HG02840 (cell line): ENCODE data around the gene YARS1.

Experiments
- ATAC-seq: cut with Tn5 transposase; IDR thresholded peaks from one replicate; pipeline ENCODE4 v1.9.1; 2021; ENCODE audit warnings: mild to moderate bottlenecking, moderate library complexity, moderate number of reproducible peaks; ENCODE audit not compliant: unreplicated experiment, low FRiP score

Gene YARS1

DNA sequence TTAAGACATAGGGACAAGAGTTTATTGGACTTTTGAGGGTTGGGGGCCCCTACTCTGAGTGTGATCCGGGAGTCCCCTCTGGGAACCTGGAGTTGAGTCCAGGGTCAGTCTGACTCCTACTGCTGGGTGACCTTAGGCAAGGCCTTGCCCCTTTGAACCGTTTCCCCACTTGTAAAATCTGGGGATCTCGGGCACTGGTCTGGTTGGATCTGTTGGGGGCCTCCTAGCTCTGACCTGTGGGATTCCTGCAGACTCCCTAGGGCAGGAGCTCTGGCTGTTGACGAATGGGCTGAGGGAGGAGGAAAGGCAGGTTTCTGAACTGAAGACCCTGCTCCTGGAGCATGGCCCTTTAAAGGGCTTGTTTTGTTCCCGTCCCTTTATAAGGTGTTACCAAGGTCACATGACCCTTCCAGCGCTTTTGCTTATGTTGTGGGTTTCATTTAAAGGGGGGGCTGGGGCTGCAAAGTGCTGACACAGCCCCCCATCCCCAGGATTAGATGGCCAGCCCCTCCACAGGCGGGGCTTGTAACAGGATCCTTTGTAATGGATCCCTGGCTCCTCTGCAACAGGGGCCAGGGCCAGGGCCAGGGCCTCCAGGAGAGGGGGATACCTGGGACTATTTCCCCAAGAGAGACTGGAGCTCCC, 50.7 kb downstream of the YARS1 start:
- ATAC-seq: no peak

DNA sequence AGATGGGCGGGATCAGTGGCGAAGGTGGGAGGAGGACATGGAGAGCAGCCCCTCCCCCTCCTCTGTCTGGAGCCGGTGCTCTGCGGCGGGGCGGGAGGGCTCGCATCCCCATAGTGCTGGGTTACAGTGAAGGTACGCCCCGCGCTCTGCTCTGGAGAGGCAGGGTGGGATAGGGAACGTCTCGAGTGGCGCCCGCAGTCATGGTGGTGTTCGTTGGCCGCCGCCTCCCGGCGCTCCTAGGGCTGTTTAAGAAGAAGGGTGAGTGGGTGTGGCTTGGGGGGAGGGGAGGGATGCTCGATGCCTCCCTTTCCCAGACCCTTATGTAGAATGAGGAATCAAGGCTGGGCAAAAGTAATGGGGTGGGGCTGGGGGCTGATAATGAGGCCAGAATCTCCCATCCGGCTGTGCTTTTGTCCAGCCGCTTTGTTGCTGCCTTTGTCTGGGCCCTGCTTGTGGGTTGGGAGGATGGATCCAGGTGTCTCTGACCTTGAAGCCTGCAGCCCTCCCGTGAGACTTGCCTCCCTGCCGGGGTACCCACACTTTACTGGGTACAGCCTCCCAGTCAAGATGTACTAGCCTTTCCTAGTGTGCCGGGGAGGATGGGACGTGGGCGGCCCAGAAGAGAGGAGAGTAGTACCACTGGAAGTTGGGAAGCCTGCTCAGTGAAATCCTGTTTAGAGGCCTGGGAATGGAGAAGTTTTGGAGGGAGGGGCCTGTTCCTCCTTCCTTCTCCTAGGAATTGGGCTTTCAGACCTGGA, 51.4 kb downstream of the YARS1 start:
- no peak for ATAC-seq

GRCh38 chr1:32764826-32765569, 52.2 kb downstream of the YARS1 start:
- ATAC-seq: no peak

DNA sequence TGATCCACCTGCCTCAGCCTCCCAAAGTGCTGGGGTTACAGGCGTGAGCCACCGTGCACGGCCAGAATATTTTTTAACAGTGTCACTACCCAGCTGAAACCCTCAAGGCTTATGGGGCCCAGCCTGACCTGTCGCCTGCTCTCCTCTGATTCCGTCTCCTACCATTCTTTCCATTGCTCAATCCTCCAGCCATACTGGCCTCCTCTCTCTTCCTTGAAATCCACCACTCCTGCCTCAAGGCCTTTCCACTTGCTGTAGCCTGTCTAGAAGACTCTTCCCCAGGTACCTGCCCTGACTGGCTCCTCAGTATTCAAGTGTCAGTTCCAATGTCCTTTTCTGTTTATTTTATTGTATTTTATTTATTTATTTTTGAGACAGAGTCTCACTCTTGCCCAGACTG, 53.9 kb downstream of the YARS1 start:
- ATAC-seq: no peak

GRCh38 chr1:32761936-32762335, 55.2 kb downstream of the YARS1 start:
- ATAC-seq: no peak

DNA sequence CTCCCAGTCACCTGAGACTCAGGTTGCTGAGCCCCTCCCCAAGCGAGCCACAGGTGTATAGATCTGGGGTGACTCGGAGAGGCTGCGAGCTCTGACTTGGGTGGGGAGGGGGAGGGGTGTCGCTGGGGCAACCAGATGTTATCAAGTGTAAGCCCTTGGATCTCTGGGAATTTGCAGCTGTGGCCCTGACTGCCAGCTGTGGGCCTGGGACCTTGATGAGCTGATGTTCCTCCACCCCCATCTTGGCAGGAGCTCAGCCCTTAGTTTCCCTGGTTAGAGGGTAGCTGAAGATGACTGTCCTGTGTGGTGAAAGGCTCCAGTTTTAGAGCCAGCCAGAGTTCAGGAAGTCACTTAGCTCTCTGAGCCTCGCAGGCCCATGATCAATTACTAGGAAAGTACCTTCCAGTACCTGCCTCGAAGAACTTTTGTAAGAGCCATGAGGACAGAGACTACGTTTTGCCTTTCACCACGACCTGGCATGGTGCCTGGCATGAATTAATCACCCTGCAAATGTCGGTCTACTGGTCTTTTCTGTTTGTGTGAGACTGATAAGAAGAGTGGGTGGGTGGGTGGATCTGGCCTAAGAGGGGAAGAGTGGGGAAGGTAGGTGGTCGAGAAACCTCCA, 55.8 kb downstream of the YARS1 start:
- no peak for ATAC-seq

- no peak for ATAC-seq
Observed at GRCh38 chr1:32759997-32760623, 57.0 kb downstream of the YARS1 start.

DNA sequence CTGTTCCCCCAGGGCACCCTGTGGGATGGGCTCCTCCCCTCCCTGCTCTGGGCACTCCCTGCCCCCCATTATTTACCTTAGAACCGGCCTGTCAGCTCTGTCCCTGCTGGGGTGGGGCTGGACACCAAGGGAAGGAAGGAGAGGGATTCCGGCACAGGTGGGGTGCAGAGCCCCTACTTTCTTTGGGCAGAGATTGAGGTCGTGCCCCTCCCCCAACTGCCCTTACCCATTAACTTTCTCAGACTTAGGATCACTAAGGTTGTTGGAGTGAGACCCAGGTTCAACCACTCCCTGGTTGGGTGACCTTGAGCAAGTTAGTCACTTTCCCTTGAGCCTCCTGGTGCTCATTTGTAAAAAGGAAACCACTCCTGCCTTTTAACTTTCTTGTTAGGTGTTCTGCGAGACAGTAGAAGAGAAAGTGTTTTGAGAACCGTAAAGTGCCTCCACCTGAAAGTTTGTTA, 57.6 kb downstream of the YARS1 start:
- ATAC-seq: no peak

- ATAC-seq: no peak
Observed at GRCh38 chr1:32758795-32759430, 58.2 kb downstream of the YARS1 start.

GRCh38 chr1:32758177-32758794, 58.9 kb downstream of the YARS1 start:
- ATAC-seq: no peak

- ATAC-seq: no peak
Observed at GRCh38 chr1:32757213-32757895, 59.8 kb downstream of the YARS1 start.

DNA sequence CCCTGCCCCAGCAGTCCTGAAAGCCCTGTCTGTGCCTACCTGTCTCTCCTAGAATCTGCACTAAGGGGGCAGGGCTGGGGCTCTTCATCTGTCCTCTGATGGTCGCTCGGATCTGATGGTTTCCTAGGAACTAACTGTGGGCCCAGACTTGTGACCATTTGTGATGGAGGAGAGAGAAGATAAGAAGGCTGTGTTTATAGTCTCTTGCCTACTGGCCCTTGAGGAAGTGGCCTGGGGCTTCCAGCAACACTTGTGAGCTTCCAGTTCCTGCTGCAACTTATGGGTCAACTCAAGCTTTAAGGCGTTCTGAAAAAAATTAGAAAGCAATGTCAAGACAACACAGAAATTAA, 61.4 kb downstream of the YARS1 start:
- no peak for ATAC-seq

DNA sequence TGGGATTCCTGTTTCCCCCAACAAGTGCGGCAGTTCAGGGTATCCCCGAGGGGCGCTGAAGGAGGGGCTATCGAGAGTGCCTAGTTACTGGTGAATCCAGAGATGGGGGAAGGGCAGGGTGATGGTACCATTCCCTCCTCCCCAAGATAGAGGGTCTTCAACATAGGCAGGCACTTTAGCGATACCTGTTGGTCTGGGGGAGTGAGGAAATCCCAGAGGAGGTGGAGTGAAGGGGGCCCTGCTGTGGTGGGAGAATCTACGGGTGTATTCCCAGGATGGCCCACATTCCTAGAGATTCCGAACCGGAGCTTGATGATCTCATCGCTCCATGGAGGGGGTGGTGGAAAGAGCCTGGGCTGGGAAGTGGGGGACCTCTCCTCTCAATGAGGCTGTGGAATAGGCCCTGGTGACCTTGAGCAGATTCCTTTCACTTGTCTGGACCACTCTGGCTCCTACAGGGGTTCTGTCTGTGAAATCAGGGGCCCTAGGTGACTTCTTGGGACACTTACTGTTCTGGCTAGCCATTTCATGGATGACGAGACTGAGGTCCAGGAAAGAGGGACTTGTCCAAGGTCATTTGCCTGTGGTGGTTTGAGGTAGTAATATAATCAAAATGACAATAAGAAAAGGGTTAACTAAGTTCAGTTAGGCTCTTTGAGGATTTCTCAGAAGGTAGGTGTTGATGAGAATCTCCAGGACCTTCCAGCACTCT, 61.9 kb downstream of the YARS1 start:
- no peak for ATAC-seq

GRCh38 chr1:32754317-32755097, 62.7 kb downstream of the YARS1 start:
- no peak for ATAC-seq

DNA sequence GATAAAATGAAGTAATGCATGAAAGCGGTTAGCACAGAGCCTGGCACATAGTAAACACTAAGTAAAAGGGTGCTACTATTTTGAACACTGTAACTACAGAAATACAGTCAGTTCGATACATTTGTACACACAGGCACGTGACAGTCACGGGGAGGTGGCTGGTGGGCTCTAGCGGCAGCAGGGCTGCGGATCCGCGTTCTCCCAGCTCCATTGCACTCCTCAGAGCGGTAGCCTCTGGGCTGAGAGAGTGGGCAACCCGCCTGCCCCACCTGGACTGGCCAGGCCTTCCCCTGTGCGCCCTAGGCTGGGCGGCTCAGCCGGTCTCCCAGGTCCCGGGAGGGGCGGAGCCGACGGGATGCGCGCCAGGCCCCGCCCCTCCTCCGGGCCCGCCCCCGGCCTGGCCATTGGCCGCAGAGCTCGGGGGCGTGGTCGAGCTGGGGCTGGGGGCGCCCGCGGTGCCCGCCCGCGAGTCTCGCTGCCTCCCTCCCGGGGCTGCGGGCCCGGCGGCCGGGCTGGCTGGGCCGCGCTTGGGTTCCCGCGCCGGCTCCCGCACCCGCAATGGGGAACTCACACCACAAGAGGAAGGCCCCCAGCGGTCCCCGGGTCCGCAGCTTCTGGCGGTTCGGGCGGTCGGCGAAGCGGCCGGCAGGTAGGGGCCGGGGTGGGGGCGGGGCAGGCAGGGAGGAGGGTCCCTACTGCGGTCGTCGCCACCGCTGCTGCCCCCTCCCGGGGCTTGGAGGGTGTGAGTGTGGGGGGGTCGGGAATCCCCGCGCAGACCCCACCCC, 63.4 kb downstream of the YARS1 start:
- no peak for ATAC-seq

GRCh38 chr1:32749771-32750170, 67.4 kb downstream of the YARS1 start:
- no peak for ATAC-seq

DNA sequence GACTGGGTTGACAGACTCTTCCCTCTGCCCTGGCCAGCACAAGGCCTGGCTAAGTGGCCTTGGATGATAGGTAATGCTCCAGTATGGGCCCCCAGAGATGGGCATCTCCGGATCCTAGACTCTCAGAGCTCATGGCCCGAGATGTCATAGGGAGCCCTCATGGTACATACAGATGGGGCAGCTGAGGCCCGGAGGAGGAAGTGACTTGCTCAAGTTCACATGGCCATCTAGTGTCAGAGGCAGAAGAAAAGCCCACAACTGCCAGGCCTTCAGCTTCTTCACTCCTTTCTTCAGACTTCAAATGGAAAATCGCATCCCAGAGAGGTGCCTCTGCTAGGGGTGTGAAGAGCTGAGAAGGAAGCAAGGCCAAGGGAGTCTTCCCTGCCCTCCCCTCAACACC, 67.8 kb downstream of the YARS1 start:
- no peak for ATAC-seq
